HL-60/S4 treated with phorbol 12-myristate 13-acetate at 8.2 ng/mL for 4 days and 3 days (cell line): Measurements from ENCODE around the gene MPP7.

Experiments used
- in situ Hi-C: fragments of 300-500 bp; cut with MboI; formaldehyde crosslinking; loops from 2 replicates; pipeline ENCODE4 v1.15.0; 2022; ENCODE audit warnings: low sequenced_read_pairs

MPP7 gene

GRCh38 chr10:28307267-28307666, 4.4 kb upstream of the MPP7 start:
- in situ Hi-C loops = no loop called here

DNA sequence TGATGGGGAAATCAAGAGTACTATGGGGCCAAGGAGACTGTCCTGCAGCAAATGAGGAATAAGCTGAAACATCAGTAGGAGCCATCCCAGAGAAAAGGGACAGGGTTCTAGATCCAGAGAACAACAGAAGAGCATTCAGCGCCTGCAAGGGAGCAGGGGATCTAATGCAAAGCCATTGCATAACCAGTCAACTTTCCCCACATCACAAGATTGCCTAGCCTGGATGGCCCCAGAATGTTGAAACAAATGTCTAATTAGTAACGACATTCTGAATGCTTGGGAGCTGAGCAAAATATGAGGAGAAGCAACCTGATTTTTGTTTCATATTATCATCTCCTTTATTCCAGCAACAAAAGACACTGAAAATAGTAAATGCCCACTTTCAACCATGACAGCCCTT, 2.7 kb upstream of the MPP7 start:
- in situ Hi-C loops = no loop called here

DNA sequence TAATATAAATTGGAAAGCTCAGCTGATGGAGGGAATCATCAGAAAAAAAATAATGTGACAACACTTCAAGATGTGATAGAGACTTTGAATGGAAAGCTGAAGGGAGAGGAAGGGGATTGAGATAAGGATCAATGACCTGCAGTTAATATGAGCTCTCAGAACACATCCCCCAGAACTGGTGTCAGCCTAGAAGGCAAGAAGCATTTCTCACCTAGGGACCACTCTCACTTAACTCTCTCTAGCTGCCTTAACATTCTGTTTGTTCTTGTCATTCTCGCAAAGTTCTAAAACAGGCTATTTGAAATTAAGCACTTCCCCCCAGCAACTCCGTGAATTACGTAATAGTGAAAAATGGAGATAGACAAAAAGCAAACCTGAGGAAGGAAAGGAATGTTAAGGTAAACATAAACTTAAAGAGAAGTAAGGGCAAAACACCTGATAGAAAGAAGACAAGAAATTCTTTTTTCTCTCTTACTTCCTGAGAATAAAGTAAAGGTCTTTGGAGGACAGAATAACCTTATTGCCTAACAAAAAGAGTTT, 1.2 kb upstream of the MPP7 start:
- in situ Hi-C loops = no loop called here

GRCh38 chr10:28302012-28302637, 739 bp downstream of the MPP7 start:
- in situ Hi-C loops = no loop called here

DNA sequence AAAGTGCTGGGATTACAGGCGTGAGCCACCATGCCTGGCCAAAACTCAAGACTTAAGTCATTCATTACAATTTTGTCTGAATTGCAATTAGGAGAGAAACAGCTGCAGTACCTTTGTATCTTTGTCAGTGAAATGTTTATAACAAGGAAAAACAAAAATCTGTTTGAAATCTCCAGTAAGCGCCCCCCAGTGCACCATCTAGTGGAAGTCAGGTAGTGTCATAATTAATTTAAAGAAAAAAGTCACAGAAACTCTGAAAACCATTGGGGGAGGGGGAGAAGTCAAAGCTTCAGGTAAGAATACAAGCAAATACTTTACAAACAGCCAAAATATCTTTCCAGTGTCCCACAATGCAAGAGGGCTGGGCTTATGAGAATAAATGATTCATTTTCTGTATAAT, 2.8 kb downstream of the MPP7 start:
- in situ Hi-C loops = no loop called here

- in situ Hi-C loops = no loop called here
These were observed 3.9 kb downstream of the MPP7 start for GRCh38 chr10:28298951-28299350.

DNA sequence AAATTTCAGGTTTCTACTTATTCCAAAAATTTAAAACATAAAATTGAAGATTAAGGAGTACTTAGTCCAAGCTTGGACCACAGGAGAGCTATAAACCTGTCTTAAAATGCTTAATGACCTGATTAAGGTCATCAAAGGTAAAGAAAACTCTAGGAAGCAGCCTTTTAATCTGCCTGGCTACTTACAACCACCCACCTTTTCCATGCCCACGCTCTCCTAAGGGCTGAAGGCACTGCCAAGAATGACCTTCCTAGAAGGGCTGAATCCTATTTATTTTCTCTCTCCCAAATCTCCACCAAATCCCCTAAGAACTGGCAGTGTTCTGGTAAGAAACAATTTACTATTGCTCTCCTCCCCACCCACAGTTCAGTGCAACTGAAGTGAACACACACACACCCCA, 6.8 kb downstream of the MPP7 start:
- in situ Hi-C loops = no loop called here

DNA sequence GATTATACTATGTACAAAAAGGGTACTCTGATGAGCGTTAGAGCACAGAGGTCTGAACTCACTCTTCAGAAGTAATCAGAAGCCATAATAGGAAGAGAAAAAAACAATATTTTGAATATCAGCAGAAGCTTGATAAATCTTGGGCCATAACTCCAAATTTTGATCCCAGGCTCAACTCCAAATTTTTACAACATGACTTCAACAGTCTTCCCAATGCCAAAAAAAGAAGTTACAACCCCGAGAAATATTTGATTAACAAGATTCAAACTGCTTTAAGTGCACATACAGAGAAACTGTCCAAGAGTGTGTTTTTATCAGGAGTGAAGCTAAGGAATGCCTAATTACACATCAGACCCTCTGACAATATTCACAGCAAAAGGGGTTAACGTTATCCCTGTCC, 7.5 kb downstream of the MPP7 start:
- in situ Hi-C loops = no loop called here

GRCh38 chr10:28294809-28295208, 8.1 kb downstream of the MPP7 start:
- in situ Hi-C loops = no loop called here

DNA sequence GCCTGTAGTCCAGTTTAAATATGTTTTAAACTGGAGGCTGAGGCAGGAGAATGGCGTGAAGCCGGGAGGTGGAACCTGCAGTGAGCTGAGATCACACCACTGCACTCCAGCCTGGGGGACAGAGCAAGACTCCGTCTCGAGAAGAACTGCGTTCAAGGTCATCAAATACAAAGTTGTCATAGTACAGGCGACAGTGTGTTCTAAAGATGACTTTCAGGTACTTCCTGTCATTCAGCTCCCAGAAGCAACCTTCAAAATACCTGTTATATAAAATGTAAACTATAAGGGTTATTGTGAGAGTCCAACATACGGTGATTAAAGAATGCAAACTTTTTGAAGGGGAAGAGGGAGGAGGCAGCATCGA, 8.7 kb downstream of the MPP7 start:
- in situ Hi-C loops = no loop called here

DNA sequence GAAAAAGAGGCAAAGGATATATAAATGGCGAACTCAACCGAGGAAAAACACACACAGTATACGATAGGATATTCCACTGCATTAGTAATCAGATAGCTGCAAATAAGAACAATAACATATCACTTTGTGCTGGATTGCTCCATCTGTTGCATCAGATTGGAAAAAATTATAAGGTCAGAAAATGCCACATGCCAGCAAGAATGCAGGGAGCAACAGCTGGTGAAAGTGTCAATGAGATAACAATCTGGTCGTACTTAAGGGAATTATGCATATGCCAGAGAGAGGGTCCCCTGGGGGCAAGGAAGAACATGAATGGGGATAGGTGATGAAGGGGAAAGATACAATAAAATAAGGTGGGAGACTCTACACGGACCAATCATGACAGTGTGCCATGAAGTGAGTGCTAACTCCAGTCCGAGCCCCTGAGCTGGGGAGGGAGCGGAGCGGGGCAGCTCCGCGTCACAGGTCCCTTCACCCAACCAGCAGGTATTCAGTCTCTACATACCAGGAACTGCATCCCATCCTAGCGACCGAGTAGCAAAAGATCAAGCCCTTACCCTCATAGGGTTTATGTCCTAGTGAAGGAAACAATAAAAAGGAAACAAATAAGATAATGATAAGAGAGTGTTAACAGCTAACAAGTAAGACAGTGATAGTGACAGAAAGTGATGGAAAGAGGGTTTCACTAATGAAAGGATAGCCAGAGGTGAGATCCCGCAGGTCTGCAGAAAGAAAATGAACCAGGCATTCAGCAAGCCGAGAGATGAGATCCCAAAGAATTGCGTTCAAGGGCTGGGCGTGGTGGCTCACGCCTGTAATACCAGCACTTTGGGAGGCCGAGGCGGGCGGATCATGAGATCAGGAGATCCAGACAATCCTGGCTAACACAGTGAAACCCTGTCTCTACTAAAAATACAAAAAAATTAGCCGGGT, 9.4 kb downstream of the MPP7 start:
- in situ Hi-C loops = no loop called here

- in situ Hi-C loops = no loop called here
These were observed 11.0 kb downstream of the MPP7 start for GRCh38 chr10:28291881-28292297.

DNA sequence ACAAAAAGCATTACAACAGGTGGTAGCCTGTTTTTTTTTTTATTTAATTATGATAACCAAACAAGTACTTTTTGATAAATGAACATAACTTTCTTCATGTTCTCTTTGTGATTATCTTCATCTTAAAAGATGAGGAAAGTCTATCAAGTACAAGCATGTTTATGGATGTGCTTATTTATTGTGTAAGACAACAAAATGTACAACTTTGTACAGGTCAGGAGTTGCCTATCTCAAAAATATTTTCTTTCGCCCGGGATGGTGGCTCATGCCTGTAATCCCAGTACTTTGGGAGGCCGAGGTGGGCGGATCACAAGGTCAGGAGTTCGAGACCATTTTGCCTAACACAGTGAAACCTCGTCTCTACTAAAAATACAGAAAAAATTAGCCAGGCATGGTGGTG, 17.0 kb downstream of the MPP7 start:
- in situ Hi-C loops = no loop called here

DNA sequence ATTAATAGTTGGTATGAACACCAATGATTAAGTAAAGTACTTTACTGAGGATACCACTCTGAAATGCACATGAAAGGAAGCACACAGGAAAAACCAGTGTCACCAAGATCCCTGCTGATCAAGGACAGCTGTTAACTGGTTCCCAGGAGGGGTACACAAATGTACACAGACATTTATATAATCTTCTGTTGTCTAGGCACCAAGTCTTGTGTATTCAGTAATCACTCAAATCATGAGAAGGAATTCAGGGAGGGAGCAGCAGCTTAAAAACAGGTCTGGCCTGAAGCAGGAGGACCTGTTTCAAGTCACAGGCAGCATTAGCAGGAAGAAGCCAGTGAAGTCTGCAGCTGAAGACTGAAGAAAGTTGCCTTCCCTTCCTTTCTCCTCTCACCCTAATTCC, 18.7 kb downstream of the MPP7 start:
- in situ Hi-C loops = no loop called here

- in situ Hi-C loops = no loop called here
These were observed 19.6 kb downstream of the MPP7 start for GRCh38 chr10:28283251-28283650.

- in situ Hi-C loops = no loop called here
These were observed 20.5 kb downstream of the MPP7 start for GRCh38 chr10:28282336-28282735.

DNA sequence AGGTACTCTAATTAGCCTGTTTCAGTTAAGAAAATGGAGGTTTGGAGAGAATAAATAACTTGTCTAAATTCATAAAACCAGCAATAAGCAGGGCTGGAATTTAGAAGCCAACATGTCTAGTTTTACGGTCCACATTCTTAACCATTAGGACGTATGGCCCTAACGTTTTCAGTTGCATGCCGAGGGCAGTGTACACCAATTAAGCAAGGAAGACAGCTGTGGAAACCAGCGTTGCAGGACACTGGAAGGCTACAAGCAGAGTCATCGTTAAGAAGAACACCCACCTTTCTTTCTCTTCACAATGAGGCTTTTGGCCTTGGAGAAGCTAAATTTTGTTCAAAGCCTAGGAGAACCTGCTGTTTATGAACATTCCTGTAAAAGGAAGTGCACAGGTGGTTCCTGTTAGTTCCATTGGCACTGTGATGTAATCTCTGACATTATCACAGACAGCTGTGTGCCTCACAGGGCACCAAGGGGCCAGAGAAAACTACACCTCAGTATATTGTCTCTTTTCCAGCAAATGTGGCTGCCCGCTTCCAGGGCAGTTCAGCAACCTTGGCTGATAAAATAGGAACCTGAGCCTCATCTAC, 21.0 kb downstream of the MPP7 start:
- in situ Hi-C loops = no loop called here

DNA sequence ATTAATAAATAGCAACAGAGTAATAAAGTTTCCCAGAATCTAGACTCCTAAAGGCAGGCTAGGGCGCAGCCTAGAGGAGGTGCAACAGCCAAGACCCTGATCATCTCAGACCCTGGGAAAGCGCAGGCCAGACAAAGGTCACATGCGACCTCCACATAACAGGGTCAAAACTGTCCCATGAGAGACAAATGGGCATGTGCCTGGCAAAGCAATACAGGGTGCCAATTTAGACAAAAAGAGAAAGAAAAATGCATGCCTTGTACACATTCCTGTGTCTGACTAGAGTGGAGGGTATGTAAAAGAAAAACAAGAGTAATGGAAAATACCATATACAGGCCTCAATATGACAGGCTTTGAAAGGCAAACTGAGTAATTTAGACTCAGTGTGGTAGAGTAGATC, 22.2 kb downstream of the MPP7 start:
- in situ Hi-C loops = no loop called here

DNA sequence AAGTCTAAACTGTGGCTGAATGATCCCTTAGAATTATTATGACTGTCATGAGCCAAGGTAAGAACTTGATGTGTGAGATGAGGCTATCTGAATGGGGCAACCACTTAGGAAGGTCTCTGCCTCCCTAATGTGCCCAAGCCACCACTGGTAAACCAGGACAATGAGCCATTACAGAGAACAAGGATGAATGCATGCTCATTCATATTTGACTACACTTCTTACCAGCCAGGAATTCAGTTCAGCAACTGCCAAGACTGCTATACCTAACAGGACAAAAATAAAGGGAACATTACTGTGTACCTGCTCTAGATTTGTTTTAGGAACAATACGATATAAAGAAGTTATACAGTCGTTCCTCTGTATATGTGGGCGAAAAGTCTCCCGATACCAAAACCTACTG, 23.0 kb downstream of the MPP7 start:
- in situ Hi-C loops = no loop called here

- in situ Hi-C loops = no loop called here
These were observed 24.0 kb downstream of the MPP7 start for GRCh38 chr10:28278842-28279241.

- in situ Hi-C loops = no loop called here
These were observed 26.5 kb downstream of the MPP7 start for GRCh38 chr10:28276384-28276783.

GRCh38 chr10:28274475-28274874, 28.4 kb downstream of the MPP7 start:
- in situ Hi-C loops = no loop called here
